ENCODE results near the gene OR52L1.
A peak's percentile ranks its signal among the peaks of the same experiment; 100 is the strongest.

GRCh38 chr11:6022956-6023355 is 36.2 kb upstream of the OR52L1 start:
- TF ChIP-seq EZH2 (IDR thresholded peaks at IDR 0.05; ENCODE audit: low read length) (no peak), CTCF (optimal IDR thresholded peaks at IDR 0.05 in 1 of 3, IDR thresholded peaks at IDR 0.05 in 1 of 3, conservative IDR thresholded peaks at IDR 0.05 in 1 of 3; ENCODE audit: extremely low read depth in 1 of 3, insufficient read depth in 2 of 3, low read length in 3 of 3) (peak; percentile 47 to 53 (median 51))
